Measurements from ENCODE around the gene TMEM53. TPM values are rescaled to one million over a fixed set of nuclear protein-coding genes. Genes with fewer than 3 reads are reported as not detected.

TMEM53 gene
- total RNA-seq, 1 experiment from 2014 or later = 22.9 TPM

DNA sequence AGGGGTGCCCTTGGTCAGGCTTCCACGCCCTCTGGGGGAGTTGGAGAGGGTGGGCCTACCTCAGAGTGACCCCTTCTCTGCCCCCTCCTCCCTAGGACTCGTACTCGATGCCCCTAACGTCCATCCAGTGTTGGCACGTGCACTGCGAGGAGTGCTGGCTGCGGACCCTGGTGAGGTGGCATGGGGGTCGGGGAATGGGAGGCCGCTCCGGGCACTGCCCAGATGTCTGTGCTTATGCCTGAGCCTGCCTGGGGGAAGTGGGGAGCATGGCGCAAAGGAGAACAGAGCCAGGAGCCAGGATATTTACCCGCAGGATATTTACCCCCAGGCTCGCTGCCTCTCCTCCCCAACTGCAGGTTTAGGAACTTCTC, 24.5 kb downstream of the TMEM53 start:
- intact Hi-C loops (cut with micrococcal nuclease; ENCODE audit: unreplicated experiment) = no loop called here
- H3K4me3 ChIP-seq (ENCODE audit: low read depth in 2 of 2, low read length in 2 of 2) = no peak overlapping the region
- no peak overlapping the region for H3K27ac ChIP-seq (ENCODE audit: low read length)
- no peak for DNase-seq (ENCODE audit: low read depth, low spot score)
- no peak for TF ChIP-seq POLR2AphosphoS5 (IDR thresholded peaks at IDR 0.05; ENCODE audit: low read depth, low read length)
- no peaks in the 10 kb centered on the region for H3K9me3 ChIP-seq (ENCODE audit: control insufficient read depth, insufficient read depth, low read depth, low read length)
- no peaks in the 10 kb centered on the region; the same call in 1 of the 2 replicates for H3K36me3 ChIP-seq (ENCODE audit: control insufficient read depth, insufficient read depth, low read length)
- H3K27me3 ChIP-seq (ENCODE audit: control insufficient read depth, insufficient read depth, low read length) = no peaks in the 10 kb centered on the region
- in situ Hi-C loops (cut with HindIII; ENCODE audit: low pct_unique_long_range_greater_than_20kb, low sequenced_read_pairs) = no loop called here
- ChIA-PET POLR2A (no interaction called here), CTCF (no interaction called here)
- no peak for ATAC-seq
- H3K4me1 ChIP-seq (ENCODE audit: control insufficient read depth, insufficient read depth, low read length) = no peaks in the 10 kb centered on the region
- BruUV-seq (replicated peaks) = no TSS peak

DNA sequence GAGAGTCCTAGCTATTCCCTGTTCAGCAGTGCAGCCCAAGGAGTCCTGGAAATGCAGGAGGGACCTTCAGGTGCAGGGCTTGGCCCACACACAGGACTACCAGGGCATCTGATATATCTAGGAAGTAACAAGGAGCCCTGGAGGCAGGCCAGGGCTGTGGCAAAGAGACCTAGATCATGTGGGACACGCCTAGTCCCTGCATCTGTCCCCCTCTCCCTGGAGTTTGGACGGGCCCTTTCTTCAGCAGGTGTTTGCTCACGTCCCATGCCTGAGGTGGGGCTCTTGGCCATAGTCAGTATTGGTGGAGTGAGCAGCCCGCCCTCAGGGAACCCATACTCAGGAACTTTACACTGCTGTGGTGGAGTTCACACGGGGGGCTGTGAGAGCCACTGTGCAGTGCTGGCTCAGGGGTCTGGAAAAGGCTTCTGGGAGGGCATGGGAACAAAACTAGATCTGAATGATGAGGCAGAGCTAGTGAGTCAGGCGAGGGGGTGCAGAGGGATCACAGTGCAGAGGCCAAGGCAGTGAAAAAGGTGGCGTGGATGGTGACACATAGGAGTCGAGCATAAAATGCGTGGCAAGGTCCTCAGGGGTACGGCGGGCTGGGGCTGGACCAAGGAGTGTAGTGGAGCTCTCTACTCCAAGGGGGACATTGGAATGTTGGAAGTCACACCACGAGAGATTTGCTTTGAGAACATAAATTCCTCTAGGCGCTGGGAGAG, 25.6 kb downstream of the TMEM53 start:
- TF ChIP-seq TCF7L2 (IDR thresholded peaks at IDR 0.05; ENCODE audit: low read depth, low read length) = no peak
- TF ChIP-seq SIN3A (IDR thresholded peaks at IDR 0.05; ENCODE audit: borderline replicate concordance, insufficient read depth, low read depth, low read length) = no peak
- no peak for TF ChIP-seq POLR2AphosphoS5 (IDR thresholded peaks at IDR 0.05; ENCODE audit: low read depth, low read length)
- TF ChIP-seq, protein P1, sequence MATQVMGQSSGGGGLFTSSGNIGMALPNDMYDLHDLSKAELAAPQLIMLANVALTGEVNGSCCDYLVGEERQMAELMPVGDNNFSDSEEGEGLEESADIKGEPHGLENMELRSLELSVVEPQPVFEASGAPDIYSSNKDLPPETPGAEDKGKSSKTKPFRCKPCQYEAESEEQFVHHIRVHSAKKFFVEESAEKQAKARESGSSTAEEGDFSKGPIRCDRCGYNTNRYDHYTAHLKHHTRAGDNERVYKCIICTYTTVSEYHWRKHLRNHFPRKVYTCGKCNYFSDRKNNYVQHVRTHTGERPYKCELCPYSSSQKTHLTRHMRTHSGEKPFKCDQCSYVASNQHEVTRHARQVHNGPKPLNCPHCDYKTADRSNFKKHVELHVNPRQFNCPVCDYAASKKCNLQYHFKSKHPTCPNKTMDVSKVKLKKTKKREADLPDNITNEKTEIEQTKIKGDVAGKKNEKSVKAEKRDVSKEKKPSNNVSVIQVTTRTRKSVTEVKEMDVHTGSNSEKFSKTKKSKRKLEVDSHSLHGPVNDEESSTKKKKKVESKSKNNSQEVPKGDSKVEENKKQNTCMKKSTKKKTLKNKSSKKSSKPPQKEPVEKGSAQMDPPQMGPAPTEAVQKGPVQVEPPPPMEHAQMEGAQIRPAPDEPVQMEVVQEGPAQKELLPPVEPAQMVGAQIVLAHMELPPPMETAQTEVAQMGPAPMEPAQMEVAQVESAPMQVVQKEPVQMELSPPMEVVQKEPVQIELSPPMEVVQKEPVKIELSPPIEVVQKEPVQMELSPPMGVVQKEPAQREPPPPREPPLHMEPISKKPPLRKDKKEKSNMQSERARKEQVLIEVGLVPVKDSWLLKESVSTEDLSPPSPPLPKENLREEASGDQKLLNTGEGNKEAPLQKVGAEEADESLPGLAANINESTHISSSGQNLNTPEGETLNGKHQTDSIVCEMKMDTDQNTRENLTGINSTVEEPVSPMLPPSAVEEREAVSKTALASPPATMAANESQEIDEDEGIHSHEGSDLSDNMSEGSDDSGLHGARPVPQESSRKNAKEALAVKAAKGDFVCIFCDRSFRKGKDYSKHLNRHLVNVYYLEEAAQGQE (IDR thresholded peaks at IDR 0.05; ENCODE audit: insufficient read depth in 1 of 2, low read depth in 2 of 2, low read length in 1 of 2) = no peak
- TF ChIP-seq, protein P2, sequence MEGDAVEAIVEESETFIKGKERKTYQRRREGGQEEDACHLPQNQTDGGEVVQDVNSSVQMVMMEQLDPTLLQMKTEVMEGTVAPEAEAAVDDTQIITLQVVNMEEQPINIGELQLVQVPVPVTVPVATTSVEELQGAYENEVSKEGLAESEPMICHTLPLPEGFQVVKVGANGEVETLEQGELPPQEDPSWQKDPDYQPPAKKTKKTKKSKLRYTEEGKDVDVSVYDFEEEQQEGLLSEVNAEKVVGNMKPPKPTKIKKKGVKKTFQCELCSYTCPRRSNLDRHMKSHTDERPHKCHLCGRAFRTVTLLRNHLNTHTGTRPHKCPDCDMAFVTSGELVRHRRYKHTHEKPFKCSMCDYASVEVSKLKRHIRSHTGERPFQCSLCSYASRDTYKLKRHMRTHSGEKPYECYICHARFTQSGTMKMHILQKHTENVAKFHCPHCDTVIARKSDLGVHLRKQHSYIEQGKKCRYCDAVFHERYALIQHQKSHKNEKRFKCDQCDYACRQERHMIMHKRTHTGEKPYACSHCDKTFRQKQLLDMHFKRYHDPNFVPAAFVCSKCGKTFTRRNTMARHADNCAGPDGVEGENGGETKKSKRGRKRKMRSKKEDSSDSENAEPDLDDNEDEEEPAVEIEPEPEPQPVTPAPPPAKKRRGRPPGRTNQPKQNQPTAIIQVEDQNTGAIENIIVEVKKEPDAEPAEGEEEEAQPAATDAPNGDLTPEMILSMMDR (IDR thresholded peaks at IDR 0.05) = no peak
- H3K4me1 ChIP-seq (ENCODE audit: control insufficient read depth, insufficient read depth, low read length) = no peaks in the 10 kb centered on the region; the same call in 1 of the 2 replicates
- ChIA-PET POLR2A (no interaction called here), CTCF (no interaction called here)
- BruUV-seq (replicated peaks) = no TSS peak
- H3K36me3 ChIP-seq (ENCODE audit: control insufficient read depth, insufficient read depth, low read length) = no peaks in the 10 kb centered on the region; the same call in 1 of the 2 replicates
- no peaks in the 10 kb centered on the region for H3K9me3 ChIP-seq (ENCODE audit: control insufficient read depth, insufficient read depth, low read depth, low read length)
- in situ Hi-C loops (cut with HindIII; ENCODE audit: low pct_unique_long_range_greater_than_20kb, low sequenced_read_pairs) (no loop called here), intact Hi-C loops (cut with micrococcal nuclease; ENCODE audit: unreplicated experiment) (no loop called here)
- no peak overlapping the region for H3K4me3 ChIP-seq (ENCODE audit: low read depth in 2 of 2, low read length in 2 of 2)
- DNase-seq (ENCODE audit: low read depth, low spot score) = no peak
- ATAC-seq = no peak
- no peaks in the 10 kb centered on the region for H3K27me3 ChIP-seq (ENCODE audit: control insufficient read depth, insufficient read depth, low read length)
- H3K27ac ChIP-seq (ENCODE audit: low read length) = no peak overlapping the region

DNA sequence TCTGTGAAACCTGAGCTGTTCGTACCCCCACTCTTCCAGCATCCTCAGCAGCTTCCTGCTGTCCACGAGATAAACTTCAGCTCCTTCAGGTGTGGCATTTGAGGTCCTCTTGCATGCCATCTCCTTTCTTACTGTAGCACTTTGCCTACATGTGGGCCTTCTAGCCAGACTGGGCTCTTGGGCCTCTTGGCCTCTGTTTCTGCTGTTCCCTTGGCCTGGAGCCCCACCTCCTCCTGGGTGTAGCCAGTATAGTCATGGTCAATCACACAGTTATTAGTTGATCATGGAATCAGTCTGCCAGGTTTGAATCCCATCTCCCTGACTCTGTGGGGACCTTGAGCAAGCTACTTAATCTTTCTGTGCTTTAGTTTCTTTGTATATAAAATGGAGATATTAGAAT, 26.4 kb downstream of the TMEM53 start:
- H3K27ac ChIP-seq (ENCODE audit: low read length) = no peak overlapping the region
- H3K27me3 ChIP-seq (ENCODE audit: control insufficient read depth, insufficient read depth, low read length) = no peaks in the 10 kb centered on the region
- no peaks in the 10 kb centered on the region for H3K9me3 ChIP-seq (ENCODE audit: control insufficient read depth, insufficient read depth, low read depth, low read length)
- intact Hi-C loops (cut with micrococcal nuclease; ENCODE audit: unreplicated experiment) (no loop called here), in situ Hi-C loops (cut with HindIII; ENCODE audit: low pct_unique_long_range_greater_than_20kb, low sequenced_read_pairs) (no loop called here)
- no peaks in the 10 kb centered on the region; the same call in 1 of the 2 replicates for H3K4me1 ChIP-seq (ENCODE audit: control insufficient read depth, insufficient read depth, low read length)
- no peaks in the 10 kb centered on the region; the same call in 1 of the 2 replicates for H3K36me3 ChIP-seq (ENCODE audit: control insufficient read depth, insufficient read depth, low read length)
- DNase-seq (ENCODE audit: low read depth, low spot score) (no peak), ATAC-seq (no peak)
- no peak for TF ChIP-seq POLR2AphosphoS5 (IDR thresholded peaks at IDR 0.05; ENCODE audit: low read depth, low read length)
- TSS peak; percentile 75 for BruUV-seq (replicated peaks)
- ChIA-PET POLR2A (no interaction called here), CTCF (no interaction called here)
- H3K4me3 ChIP-seq (ENCODE audit: low read depth in 2 of 2, low read length in 2 of 2) = no peak overlapping the region
